ENCODE measurements around the gene LIN28B. TPM values are rescaled to one million over a fixed set of nuclear protein-coding genes. Genes with fewer than 3 reads are reported as not detected.

LIN28B gene
- total RNA-seq, 4 donors from 2014 or later, result not detected

DNA sequence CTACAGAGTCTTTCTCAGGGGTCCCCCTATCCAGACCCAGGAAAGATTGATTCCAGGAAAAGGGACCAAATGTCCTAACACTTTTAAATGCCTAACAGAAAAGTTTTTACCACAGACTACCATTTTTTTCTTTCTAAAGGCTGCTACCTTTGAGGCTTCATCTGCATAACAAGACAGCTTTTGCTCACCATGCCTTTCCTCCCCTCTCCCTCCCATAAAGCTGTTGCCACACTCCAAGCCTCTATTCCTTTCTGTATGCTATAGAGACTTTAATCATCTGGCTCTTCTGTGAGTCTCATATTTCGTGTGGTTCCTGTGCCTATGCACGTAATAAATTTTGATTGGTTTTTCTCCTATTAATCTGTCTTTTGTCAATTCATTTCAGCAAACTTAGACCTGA, 26.0 kb upstream of the LIN28B start:
- TF ChIP-seq CTCF (IDR thresholded peaks at IDR 0.05), result no peak
- no peak for ATAC-seq (ENCODE audit: low FRiP score)
- DNase-seq (ENCODE audit: low spot score), result no peak

DNA sequence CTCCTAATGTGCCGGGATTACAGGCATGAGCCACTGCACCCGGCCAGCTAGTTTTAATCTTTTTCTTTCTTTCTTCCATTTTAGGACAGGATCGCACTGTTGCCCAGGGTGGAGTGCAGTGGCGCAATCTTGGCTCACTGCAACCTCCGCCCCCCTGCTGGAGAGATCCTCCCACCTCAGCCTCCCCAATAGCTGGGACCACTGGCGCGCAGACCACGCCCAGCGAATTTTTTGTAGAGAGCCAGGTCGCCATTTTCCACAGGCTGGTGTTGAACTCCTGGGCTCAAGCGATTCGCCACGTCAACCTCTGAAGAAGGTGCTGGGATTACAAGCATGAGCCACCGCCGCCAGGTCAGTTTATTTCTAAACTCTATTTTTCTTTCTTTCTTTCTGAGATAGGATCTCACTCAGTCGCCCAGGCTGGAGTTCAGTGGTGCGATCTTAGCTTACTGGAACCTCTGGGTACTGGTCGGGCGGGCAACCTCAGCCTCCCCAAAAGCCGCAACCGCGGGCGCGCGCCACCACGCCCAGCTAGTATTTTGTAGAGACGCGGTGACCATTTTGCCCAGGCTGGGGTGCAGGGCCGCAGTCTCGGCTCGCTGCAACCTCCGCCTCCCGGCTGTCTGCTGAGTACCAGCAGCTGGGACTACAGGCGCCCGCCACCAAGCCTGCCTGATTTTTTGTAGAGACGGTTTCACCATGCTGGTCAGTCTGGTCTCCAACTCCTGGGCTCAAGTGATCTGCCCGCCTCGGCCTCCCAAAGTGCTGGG, 20.0 kb upstream of the LIN28B start:
- TF ChIP-seq CTCF (IDR thresholded peaks at IDR 0.05), result no peak
- ATAC-seq (ENCODE audit: low FRiP score) (no peak), DNase-seq (ENCODE audit: low spot score) (no peak)

DNA sequence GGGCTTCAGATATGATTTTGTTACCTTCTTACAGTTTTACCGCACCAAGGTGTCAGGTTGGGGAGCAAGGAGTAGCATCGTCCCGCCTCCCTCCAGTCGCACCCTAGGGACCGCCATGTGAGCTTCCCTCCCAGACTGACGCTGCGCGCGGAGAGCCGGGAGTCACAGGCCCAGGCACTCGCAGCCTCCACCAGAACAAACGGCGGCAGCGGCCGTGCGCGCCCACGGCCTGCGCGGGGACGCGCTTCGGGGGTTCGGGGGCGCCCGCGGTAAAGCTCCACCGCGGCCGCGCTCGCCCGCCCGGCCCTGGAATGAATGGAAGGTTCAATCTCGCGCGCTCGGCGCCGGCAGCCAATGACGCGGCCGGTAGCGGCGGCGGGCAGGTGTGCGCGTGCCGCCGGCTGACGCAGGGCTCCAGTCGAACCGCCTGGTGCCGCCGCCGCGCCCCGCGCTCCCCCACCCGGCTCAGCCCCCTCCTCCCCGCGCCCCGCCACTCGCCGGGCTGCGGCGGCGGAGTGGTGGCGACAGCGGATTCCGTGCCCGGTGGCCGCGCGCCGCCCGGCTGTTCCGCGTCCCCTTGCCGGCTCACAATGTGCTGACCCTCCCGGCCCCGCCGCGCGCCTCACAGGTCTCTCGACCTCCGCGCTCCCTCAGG, 16.5 kb upstream of the LIN28B start:
- DNase-seq (ENCODE audit: low spot score), result no peak
- no peak for ATAC-seq (ENCODE audit: low FRiP score)
- TF ChIP-seq CTCF (IDR thresholded peaks at IDR 0.05), result no peak

GRCh38 chr6:104940893-104941728, 15.8 kb upstream of the LIN28B start:
- ATAC-seq (ENCODE audit: low FRiP score) (no peak), DNase-seq (ENCODE audit: low spot score) (no peak)
- no peak for TF ChIP-seq CTCF (IDR thresholded peaks at IDR 0.05)

- DNase-seq (ENCODE audit: low spot score), result no peak
- TF ChIP-seq CTCF (IDR thresholded peaks at IDR 0.05), result no peak
- no peak for ATAC-seq (ENCODE audit: low FRiP score)
Measured at GRCh38 chr6:104941729-104942091, 15.2 kb upstream of the LIN28B start.

DNA sequence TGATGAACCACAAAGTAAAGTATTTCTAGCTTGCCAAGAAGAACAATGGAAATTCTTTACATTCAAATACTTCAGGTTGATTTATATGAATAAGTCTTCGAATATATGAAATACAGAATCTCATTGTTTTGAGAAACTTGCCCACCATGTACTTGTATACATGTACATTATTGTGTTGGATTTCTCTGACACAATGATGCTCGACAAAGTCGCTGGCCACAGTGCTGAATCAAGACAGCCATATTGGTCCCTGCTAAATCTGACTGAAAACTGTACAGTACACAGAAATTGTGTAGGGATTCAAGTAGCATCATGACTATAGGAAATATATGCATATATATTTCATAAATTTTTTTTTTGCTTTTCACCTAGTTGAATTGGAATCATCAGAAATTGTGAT, 13.1 kb upstream of the LIN28B start:
- no peak for TF ChIP-seq CTCF (IDR thresholded peaks at IDR 0.05)
- DNase-seq (ENCODE audit: low spot score), result no peak
- no peak for ATAC-seq (ENCODE audit: low FRiP score)
